ENCODE data around the gene HTRA2.

Gene HTRA2

DNA sequence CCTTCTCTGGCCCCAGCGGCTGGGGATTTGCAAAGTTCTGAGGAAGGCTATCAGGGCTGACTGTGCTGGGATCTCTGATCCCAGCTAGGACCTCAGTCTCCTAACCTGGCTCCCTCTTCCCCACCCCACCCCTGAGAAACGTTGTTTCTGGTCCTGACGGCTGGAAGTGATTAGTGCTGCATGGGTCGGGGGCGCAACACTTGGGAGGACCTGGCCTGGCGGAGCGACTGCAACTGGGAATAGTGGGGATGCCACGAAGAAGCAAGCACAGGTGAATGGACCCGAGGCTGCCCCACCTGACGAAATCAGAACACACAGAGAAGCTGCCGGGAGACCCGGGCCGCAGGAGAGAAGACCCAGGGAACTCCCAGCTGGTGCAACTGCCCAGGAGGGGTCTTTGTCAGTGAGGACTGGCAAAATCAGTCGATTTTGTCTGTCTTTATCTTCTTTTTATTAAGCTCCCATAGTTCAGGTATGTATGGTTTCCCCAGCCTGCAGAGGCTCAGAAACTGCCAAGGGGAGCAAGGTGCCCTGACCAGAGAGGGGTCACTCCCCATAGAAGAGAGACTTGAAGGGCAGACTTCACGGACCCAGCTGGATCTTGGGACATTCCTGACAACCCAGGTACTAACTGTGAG, 29.7 kb upstream of the HTRA2 start:
- no peak for DNase-seq (ENCODE audit: low read depth in 1 of 2, low spot score in 1 of 2)

DNA sequence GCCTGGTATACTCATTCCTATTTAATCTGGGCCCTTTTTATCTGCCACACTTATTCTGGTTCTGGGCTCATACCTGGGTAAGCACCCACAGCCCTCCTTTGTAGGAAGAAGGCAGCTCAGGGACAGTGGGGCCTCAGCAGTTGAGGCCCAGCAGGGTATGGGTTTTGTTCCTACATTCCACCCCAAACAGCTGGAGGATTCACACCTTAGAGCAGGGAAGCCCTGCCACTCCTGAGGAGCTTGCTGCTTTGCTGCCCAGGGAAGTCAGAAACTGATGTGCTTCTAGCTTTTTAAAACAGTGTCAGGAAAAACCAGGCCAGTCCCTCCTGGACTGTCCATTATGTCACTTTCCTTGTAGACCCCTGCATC, 29.2 kb upstream of the HTRA2 start:
- DNase-seq (ENCODE audit: low read depth in 1 of 2, low spot score in 1 of 2) = no peak

- no peak for DNase-seq (ENCODE audit: low read depth in 1 of 2, low spot score in 1 of 2)
Measured at GRCh38 chr2:74501335-74502071, 28.2 kb upstream of the HTRA2 start.

- no peak for DNase-seq (ENCODE audit: low read depth in 1 of 2, low spot score in 1 of 2)
Measured at GRCh38 chr2:74502147-74502719, 27.5 kb upstream of the HTRA2 start.

- DNase-seq (ENCODE audit: low read depth in 1 of 2, low spot score in 1 of 2) = no peak
Measured at GRCh38 chr2:74502720-74503505, 26.8 kb upstream of the HTRA2 start.

- DNase-seq (ENCODE audit: low read depth in 1 of 2, low spot score in 1 of 2) = no peak
Measured at GRCh38 chr2:74503506-74504475, 25.9 kb upstream of the HTRA2 start.

- DNase-seq (ENCODE audit: low read depth in 1 of 2, low spot score in 1 of 2) = no peak
Measured at GRCh38 chr2:74504591-74504990, 25.1 kb upstream of the HTRA2 start.

- no peak for DNase-seq (ENCODE audit: low read depth in 1 of 2, low spot score in 1 of 2)
Measured at GRCh38 chr2:74505448-74506246, 24.1 kb upstream of the HTRA2 start.

DNA sequence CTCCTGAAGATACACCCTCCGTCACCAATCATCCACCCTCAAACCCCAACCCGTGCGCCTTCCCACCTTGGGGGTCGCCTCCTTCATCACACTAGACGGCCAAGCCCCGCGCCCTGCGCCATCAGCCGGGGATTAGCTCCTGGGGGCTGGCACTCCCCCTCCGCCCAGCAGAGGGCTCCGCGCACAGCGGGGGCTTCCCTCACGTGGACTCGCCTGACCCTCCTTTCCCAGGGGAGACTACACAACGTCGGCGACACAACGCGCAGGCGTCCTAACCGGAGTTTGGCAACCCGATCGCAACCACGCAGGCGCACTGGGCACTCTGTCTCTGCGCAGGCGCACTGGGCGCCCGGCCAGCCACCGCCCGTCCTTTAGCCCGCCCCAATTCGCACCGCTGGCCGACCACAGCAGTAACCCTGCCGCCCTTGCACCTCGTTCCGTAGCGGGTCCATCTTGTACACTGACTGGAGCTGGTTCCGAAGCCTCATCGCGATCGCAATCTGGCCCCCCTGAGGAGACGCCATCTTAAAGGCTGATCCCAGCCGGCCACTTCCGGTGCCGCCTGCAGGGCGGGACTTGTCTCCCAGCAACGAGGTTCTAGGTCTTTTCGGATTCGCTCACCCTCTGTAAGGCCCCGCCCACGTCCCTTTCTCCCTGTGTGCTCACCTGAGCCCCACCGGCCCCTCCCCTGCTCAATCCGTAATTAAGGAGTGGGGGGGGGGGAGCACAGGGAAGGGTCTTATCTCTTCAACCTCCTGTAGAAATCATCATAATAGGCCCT, 22.4 kb upstream of the HTRA2 start, which contains the start of gene PCGF1:
Gene PCGF1, minus strand, starts transcription at position 551 of the 781 bp plus-strand sequence. Its CDS starts 27 bp downstream, at position 524.
- peak; percentile 95 to 98 for DNase-seq (ENCODE audit: low read depth in 1 of 2, low spot score in 1 of 2)

- no peak for DNase-seq (ENCODE audit: low read depth in 1 of 2, low spot score in 1 of 2)
Measured at GRCh38 chr2:74507926-74508520, 21.7 kb upstream of the HTRA2 start.

DNA sequence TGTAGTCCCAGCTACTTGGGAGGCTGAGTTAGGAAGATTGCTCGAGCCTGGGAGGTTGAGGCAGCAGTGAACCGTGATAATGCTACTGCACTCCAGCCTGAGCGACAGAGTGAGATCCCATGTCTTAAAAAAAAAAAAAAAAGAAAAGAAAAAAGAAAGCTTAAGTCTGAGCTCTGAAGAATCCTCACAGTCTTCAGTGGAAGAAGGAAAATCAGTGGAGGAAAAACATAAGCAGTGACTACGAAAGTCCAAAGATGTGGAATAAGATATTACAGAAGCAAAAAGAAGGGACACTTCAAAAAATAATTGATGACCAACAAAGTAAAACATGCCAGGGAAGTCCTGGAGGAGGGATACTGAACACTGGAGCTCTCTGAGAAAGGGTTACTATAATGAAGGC, 19.5 kb upstream of the HTRA2 start:
- no peak for DNase-seq (ENCODE audit: low read depth in 1 of 2, low spot score in 1 of 2)

DNA sequence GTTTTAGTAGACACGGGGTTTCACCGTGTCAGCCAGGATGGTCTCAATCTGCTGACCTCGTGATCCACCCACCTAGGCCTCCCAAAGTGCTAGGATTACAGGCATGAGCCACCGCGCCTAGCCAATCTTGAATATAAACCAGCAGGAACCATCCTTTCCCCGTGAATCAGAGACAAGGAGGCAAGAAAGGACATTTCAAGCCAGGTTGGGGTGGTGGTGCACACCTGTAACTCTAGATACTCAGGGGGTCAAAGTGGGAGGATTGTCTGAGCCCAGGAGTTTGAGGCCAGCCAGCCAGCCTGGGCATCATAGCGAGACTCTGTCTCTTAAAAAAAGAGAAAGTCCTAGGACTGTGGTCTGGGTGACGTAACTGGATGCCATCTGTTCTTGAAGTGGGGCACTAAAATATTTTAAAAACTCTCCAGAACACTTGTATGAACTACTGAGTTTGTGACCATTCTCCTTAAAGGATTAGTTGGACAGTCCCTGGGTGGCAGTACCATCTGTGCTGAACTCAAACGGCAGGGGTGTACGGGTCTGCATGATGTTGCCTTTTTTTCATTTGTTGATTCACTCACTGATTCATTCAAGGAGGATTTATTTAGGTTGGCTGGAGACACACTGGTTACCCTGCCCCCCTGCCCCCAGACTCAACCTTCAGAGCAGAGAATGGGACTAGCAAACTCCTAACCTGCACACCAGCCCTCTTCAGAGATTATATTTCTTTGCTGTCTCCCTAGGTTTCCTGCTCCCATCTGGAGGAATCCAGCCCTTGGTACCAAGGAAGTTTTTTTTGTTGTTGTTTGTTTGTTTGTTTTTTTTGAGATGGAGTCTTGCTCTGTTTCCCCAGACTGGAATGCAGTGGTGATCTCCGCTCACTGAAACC, 18.4 kb upstream of the HTRA2 start:
- no peak for DNase-seq (ENCODE audit: low read depth in 1 of 2, low spot score in 1 of 2)

DNA sequence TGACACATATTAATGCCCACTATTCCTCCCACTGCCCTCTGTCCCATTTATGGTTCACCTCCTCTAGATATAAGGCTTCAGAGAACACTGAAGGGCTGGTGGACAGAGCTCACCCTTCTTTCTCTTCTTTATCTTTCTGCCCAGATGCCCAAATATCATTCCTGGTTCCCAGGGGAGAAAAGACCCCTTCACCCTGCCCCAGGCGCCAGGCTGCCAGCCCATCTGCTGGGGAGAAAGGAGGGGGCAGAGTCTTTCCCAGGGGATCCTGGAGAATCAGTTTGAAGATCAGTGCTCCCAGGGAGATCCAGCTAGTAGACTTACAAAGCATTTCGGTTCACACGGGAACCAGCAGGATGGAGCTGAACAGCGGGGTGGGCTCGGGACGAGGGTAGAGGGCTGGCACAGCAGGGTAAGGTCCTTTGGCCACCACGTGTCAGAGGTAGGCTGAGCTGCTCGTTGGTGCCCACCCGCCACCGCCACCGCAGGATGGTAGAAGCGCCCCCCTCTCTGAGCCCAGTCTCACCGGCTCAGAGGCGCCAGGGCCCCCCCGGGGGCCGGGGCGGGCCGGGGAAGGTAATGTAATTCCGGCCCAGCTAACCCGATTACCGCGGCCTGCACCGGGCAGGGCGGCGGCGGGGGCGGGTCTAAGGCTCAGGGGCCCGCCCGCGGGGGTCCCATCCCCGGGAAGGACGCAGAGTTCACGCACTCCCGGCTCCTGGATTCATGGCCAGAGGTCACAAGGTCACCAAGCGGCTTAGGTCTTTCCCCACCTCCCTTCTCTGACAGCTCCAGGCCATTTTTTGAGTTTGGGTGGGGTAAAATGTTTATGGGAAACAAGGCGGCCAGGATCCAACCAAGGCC, 16.8 kb upstream of the HTRA2 start:
- no peak for DNase-seq (ENCODE audit: low read depth in 1 of 2, low spot score in 1 of 2)

DNA sequence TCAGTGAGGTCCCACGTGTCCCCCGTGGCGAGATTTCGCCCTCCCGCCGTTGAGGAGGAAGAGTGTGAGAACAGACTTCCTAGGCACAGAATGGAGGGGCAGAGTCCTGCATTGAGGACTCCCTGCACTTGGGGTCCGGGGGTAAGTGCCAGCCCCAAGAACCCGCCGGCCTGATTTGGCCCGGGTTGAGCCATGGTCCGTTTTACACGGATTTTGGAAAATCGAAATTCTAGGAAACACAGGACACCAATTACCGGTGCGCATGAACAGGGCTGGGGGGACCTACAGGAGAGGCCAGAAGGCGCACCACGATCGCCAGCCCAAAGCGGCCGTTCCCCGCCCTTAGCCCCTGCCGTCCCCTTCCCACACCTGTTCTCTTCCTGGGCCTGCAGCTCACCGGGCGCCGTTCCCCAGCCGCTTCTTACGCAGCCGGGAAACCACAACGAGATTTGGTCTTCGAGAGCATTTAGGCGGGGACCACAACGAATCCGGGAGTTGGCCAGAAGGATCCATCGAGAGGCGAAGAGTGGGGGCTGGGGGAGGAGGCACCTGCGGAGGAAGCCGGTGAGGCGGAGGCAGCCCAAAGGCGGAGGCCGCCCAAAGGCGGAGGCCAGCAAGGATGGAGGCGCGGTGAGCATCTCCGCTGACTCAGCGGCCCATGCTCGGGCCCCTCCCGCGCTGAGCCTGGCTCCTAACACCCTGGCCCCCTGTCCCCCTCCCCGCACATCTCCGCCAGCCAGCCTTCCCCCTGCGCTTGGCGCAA, 15.9 kb upstream of the HTRA2 start:
- DNase-seq (ENCODE audit: low read depth in 1 of 2, low spot score in 1 of 2) = no peak

DNA sequence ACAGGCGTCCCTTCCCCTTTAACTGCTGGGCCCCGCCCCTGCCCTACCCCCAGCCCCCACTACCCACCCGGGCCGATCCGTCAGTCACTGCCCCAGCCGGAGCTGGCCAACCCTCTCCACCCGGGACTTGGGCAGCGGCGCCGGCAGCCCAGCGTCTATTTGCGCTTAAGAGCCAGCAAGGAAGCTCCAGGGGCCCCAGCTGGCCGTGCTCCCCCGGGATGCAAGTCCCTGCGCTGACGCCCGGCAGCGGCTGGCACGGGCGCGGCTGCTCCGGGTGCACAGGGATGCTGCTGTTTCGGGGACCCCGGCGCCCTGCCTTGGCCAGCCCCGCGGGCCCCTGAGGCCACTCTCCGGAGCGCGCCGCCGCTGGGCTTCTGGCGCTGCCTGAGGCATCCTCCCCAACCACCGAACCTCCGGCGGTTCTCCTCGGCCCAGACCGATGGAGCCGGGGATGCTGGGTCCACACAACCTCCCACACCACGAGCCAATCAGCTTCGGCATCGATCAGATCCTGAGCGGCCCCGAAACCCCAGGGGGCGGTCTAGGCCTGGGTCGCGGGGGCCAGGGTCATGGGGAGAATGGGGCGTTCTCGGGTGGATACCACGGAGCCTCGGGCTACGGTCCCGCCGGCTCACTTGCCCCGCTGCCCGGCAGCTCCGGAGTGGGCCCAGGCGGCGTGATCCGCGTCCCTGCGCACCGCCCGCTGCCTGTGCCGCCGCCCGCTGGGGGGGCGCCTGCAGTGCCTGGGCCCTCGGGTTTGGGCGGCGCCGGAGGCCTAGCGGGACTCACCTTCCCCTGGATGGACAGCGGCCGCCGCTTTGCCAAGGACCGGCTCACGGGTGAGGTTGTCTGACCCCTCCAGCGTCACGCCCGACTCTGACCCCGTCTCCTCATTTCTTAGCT, 15.1 kb upstream of the HTRA2 start, which contains the start of gene TLX2:
Gene TLX2, plus strand, starts transcription at position 83 of the 903 bp plus-strand sequence. Its CDS starts 357 bp downstream, at position 440.
- no peak for DNase-seq (ENCODE audit: low read depth in 1 of 2, low spot score in 1 of 2)
